Measurements from ENCODE around the gene CTSA.
A peak's percentile ranks its signal among the peaks of the same experiment; 100 is the strongest.
"Not testable (repeated sequence)": the region's sequence is repeated elsewhere in the genome, so short reads cannot be mapped to it uniquely, and the experiment has no call there.

The CTSA gene

GRCh38 chr20:45926731-45927070 lies 35.6 kb downstream of the CTSA start:
- no peaks in the 10 kb centered on the region for H3K4me1 ChIP-seq (ENCODE audit: control insufficient read depth, low read length)
- H3K36me3 ChIP-seq (ENCODE audit: control insufficient read depth, low read length): no peaks in the 10 kb centered on the region
- H3K4me3 ChIP-seq (ENCODE audit: low read length): no peak overlapping the region
- no peak overlapping the region for H3K4me2 ChIP-seq (ENCODE audit: low read length)
- H3K9me3 ChIP-seq (ENCODE audit: control insufficient read depth, insufficient read depth, low read length): no peaks in the 10 kb centered on the region
- H3K79me2 ChIP-seq (ENCODE audit: control insufficient read depth, low read length): no peaks in the 10 kb centered on the region
- H3K27ac ChIP-seq (ENCODE audit: low read depth, low read length): no peak overlapping the region
- TF ChIP-seq EZH2phosphoT487 (IDR thresholded peaks at IDR 0.05; ENCODE audit: borderline replicate concordance, low read length) (no peak), CTCF (IDR thresholded peaks at IDR 0.05; ENCODE audit: low read depth, low read length, poor library complexity, severe bottlenecking) (no peak)
- H4K20me1 ChIP-seq (ENCODE audit: control insufficient read depth, insufficient read depth, low read depth, low read length): no peaks in the 10 kb centered on the region
- peaks cover 2% of the 10 kb centered on the region for H3K27me3 ChIP-seq (ENCODE audit: control insufficient read depth, low read length)
- no peaks in the 10 kb centered on the region for H3K9me2 ChIP-seq (replicated peaks; ENCODE audit: control insufficient read depth, low read length)
- no peaks in the 10 kb centered on the region for H3F3A ChIP-seq (ENCODE audit: control insufficient read depth, insufficient read depth)

GRCh38 chr20:45927071-45927878 lies 36.1 kb downstream of the CTSA start:
- no peaks in the 10 kb centered on the region for H3K9me2 ChIP-seq (replicated peaks; ENCODE audit: control insufficient read depth, low read length)
- no peaks in the 10 kb centered on the region for H3K27me3 ChIP-seq (ENCODE audit: control insufficient read depth, low read length)
- no peaks in the 10 kb centered on the region for H3K79me2 ChIP-seq (ENCODE audit: control insufficient read depth, low read length)
- H3K4me3 ChIP-seq (ENCODE audit: low read length): no peak overlapping the region
- TF ChIP-seq CTCF (IDR thresholded peaks at IDR 0.05; ENCODE audit: low read depth, low read length, poor library complexity, severe bottlenecking): no peak
- no peak for TF ChIP-seq EZH2phosphoT487 (IDR thresholded peaks at IDR 0.05; ENCODE audit: borderline replicate concordance, low read length)
- H3K27ac ChIP-seq (ENCODE audit: low read depth, low read length): no peak overlapping the region
- no peaks in the 10 kb centered on the region for H3K4me1 ChIP-seq (ENCODE audit: control insufficient read depth, low read length)
- no peaks in the 10 kb centered on the region for H3K9me3 ChIP-seq (ENCODE audit: control insufficient read depth, insufficient read depth, low read length)
- no peaks in the 10 kb centered on the region for H3F3A ChIP-seq (ENCODE audit: control insufficient read depth, insufficient read depth)
- no peaks in the 10 kb centered on the region for H3K36me3 ChIP-seq (ENCODE audit: control insufficient read depth, low read length)
- no peaks in the 10 kb centered on the region for H4K20me1 ChIP-seq (ENCODE audit: control insufficient read depth, insufficient read depth, low read depth, low read length)
- no peak overlapping the region for H3K4me2 ChIP-seq (ENCODE audit: low read length)

- not testable (repeated sequence) for H3K9me3 ChIP-seq (ENCODE audit: control insufficient read depth, insufficient read depth, low read length); H4K20me1 ChIP-seq (ENCODE audit: control insufficient read depth, insufficient read depth, low read depth, low read length); H3K9me2 ChIP-seq (replicated peaks; ENCODE audit: control insufficient read depth, low read length); H3K4me2 ChIP-seq (ENCODE audit: low read length); H3K27ac ChIP-seq (ENCODE audit: low read depth, low read length); H3K4me3 ChIP-seq (ENCODE audit: low read length); H3K27me3 ChIP-seq (ENCODE audit: control insufficient read depth, low read length); H3F3A ChIP-seq (ENCODE audit: control insufficient read depth, insufficient read depth)
- peaks cover 14% of the 10 kb centered on the region for H3K4me1 ChIP-seq (ENCODE audit: control insufficient read depth, low read length)
- H3K79me2 ChIP-seq (ENCODE audit: control insufficient read depth, low read length): peaks cover 29% of the 10 kb centered on the region
- peaks cover 11% of the 10 kb centered on the region for H3K36me3 ChIP-seq (ENCODE audit: control insufficient read depth, low read length)
These were observed 40.5 kb downstream of the CTSA start for GRCh38 chr20:45931680-45932079.

DNA sequence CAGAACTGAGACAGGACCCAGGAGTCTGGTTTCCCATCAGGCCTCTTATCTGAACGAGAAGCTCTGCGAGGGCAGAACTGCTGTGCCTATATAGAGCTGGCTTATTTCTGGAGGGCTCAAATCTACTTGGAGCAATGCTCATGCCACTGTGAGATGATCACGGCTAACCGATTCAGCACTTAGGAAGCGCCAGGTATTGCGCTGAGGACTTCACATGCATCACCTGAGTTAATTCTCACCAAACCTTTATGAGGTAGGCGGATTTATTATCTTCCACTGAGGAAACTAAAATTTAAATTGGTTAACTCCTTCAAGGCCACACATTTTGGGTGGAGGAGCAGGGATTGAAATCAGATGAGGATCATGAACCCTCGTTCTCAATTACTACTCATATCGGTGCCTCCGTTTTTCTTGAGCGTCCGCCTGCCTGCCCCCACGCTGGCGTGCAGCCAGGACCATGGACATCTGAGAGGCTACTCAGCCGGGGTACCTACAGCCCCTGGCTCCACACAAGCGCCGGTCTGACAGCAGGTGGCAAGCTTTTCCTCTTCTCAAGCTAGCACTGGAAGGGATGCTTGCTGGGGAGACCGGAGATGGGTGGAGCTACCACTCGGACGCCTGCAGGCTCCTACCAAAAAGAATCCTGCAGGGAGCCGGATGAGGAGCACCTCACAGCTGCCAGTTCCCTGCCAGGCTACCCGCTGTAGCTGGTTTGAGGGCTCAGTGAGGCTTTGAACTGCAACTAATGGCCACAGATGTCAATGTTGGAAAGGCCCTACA lies 42.3 kb downstream of the CTSA start:
- peaks cover 4% of the 10 kb centered on the region; the same call in 1 of the 2 replicates for H4K20me1 ChIP-seq (ENCODE audit: control insufficient read depth, insufficient read depth, low read depth, low read length)
- no peaks in the 10 kb centered on the region for H3K9me2 ChIP-seq (replicated peaks; ENCODE audit: control insufficient read depth, low read length)
- H3K4me2 ChIP-seq (ENCODE audit: low read length): peak overlapping the region; percentile 92
- TF ChIP-seq CTCF (IDR thresholded peaks at IDR 0.05; ENCODE audit: low read depth, low read length, poor library complexity, severe bottlenecking): peak; percentile 56
- TF ChIP-seq EZH2phosphoT487 (IDR thresholded peaks at IDR 0.05; ENCODE audit: borderline replicate concordance, low read length): no peak
- H3K4me1 ChIP-seq (ENCODE audit: control insufficient read depth, low read length): peaks cover 14% of the 10 kb centered on the region
- H3K36me3 ChIP-seq (ENCODE audit: control insufficient read depth, low read length): peaks cover 29% of the 10 kb centered on the region
- peak overlapping the region; percentile 81 for H3K4me3 ChIP-seq (ENCODE audit: low read length)
- peak overlapping the region; percentile 73 for H3K27ac ChIP-seq (ENCODE audit: low read depth, low read length)
- peaks cover 47% of the 10 kb centered on the region for H3K79me2 ChIP-seq (ENCODE audit: control insufficient read depth, low read length)
- H3F3A ChIP-seq (ENCODE audit: control insufficient read depth, insufficient read depth): no peaks in the 10 kb centered on the region; the same call in 1 of the 2 replicates
- H3K27me3 ChIP-seq (ENCODE audit: control insufficient read depth, low read length): no peaks in the 10 kb centered on the region
- no peaks in the 10 kb centered on the region for H3K9me3 ChIP-seq (ENCODE audit: control insufficient read depth, insufficient read depth, low read length)
